ENCODE results near the gene NELL2.
"Not testable (repeated sequence)": the region's sequence is repeated elsewhere in the genome, so short reads cannot be mapped to it uniquely, and the experiment has no call there.

Gene NELL2

DNA sequence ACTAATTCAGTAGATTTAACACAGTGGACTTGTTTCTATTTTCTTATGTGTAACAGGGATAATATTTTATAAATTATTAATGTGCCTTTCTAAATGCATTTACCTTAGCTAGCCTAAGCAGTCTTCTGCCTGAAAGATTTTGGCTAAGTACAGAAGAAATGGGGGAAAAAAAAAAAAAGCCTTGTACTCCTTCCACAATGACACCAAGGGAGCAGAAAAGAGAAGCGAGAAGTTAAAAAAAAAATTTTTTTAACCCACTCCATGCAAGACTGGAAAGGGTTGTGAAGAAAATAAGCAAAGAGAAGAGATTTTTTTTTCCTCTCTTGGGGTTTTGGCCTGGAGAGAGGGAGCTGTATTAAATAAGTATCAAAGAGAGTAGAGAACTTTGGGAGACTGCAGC lies 28.7 kb downstream of the NELL2 start:
- no peak for DNase-seq

DNA sequence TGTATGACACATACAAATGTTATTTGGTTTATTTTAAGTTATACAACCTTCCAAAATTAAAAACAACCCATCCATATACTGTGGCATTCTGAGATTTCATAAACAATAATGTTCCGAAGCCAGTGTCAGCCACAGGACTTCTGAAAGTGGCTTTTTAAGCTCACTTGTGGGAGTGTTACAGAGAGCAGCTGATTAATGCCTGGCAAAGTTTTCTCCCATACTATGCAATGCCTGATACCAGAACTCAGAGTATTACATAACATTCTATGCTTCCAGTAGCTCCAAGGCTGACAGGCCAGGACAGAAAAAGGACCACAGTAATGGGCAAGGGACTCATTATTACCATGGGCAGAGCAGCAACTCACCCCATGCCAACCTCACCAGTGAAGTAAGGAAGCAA lies 29.3 kb downstream of the NELL2 start:
- no peak for DNase-seq

DNA sequence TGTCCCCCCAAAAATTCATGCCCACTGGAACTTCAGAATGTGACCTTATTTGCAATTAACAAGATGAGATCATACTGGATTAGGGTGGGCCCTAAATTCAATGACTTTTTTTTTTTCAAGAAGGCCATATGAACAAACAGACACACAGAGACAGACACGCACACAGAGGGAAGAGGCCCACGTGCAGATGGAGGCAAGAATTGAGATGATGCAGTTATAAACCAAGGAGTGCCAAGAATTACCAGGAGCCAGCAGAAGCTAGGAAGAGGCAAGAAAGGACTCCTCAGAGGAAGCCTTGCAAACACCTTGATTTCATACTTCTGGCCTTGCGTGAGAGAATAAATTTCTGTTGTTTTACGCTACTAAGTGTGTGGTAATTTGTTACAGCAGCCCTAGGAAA lies 33.4 kb downstream of the NELL2 start:
- DNase-seq: no peak

DNA sequence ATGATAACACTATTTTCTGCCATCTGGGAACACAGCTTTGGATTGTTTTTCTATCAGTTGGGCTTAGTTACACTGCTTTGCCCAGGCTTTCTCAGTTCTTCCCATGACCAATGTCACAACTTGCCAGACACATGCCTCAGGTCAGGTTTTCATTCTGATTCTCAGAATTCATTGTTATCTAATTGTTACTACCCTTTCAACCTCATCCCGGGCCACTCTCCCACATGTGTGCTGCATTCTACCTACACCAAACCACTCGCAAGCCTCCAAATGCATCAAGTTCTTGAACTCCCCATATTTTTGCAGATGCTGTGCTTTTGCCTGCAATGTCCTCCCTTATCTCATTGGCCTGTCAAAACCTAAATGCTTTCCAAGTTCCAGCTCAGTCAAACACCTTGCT lies 36.3 kb downstream of the NELL2 start:
- DNase-seq: no peak

DNA sequence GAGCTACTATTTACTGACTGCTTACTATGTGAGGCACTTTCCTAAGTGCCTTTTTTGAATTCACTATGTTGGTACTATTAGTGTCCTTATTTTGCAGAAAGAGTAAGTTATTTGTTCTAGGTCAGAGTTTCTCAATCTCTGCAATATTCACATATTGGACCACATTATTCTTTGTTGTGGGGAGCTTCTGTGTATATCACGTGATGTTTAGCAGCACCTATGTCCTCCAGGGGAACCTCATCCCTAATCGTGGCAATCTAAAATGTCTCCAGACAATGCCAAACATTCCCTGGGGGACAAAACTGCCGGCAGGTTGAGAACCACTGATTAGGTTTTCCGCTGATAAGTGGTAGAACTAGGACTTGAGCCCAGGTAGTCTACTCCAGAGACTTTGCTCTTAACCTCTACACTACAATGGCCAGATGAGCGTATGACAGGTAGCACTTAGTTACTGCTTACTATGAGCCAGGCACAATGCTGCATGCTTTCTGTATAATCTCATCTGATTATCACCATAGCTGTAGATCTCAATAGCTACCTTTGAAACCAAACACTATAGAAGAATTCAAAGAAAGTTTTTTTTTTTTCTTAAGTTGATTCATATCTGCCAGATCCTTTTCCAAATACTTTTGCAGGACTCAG lies 38.9 kb downstream of the NELL2 start:
- DNase-seq: no peak

DNA sequence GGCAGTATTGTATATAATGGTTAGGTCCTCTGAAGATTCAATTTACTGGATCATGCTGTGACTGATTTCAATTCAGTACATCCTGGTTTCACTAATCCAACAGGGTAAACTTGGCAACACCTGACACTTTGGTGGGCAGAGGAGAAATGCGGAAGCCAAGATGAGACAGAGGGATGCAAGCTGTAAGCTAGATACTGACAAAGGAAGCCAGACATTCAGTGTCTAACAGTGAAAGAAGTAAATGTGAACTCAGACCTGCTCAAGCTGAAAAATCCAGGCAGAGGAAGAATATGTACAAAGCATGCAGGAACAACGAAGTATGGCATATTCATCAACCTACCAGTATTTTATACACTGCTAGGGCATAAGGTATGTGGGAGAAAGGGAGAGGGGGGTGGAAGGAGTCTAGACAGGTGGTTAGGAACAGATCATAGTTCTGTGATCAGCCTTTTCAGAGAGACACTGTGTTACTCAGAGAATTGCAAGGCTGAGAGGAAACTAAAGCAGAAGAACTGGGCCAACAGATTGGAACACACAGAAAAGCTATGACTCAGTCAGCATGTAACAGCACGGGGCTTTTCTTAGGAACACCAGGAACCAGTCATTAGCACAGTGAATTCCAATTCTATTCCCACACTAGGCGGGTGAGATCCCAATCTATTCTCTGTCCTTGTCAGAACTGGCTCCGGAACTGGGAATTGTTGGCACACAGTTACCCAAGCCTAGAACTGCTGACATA lies 40.3 kb downstream of the NELL2 start:
- DNase-seq: no peak

DNA sequence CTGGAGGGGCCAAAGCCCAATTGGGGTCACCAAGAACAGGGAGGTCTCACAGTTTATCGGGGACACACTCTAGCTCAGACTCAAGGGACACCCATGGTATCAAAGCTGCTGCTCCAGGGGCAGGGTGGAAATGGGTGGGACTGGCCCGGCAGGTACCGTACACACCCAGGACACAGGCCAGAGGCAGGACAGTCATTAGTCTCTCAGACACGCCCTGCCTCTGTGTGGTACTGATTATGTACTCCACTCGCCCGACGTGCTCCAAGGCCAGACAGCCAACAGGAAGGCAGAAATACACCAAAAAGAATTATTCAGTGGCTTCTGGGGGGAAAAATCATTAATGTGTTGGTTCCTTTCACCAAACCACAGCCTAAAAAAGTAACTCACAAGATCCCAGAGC lies 41.1 kb downstream of the NELL2 start:
- DNase-seq: not testable (repeated sequence)

DNA sequence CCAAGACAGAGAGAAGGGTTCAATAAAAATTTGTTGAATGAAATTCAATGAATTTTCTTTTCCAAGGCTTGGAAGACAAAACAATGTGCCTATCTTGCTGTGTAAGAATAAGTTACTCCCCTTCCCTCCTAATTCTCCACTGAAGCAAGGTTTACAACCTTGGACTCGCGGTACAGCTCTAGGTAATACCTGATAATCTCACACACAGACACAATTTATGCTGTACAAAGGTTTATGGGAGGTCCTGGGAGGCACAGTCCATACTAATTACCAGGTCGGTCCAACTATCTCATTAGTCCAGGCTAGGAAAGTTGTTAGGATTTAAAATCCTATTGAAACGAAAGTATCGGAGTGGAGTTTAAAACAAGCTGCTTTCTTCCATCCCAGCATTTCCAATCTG lies 42.6 kb downstream of the NELL2 start:
- no peak for DNase-seq

DNA sequence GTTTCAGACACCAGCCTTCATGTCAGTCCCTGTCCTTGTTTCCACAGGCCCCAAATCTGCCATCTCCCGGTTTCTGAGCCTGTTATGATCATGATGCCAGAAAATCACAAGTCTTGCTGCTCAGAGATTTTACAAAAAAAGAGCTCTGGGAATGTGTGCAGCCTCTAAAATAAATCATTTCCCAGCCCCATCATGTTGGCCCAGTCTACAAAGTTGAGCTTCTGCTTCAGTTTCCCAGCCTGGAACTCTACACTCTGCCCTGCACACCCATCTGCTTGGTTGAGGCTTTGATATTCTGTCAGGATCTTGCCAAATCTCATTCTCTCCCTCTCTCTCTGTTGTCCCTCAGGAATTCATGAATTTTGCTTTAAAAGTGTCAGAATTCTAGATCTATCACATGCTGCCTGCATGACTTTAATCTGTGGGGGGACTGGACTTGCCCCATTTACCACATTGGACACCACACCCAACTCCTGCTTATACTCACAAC lies 45.5 kb downstream of the NELL2 start:
- no peak for DNase-seq

DNA sequence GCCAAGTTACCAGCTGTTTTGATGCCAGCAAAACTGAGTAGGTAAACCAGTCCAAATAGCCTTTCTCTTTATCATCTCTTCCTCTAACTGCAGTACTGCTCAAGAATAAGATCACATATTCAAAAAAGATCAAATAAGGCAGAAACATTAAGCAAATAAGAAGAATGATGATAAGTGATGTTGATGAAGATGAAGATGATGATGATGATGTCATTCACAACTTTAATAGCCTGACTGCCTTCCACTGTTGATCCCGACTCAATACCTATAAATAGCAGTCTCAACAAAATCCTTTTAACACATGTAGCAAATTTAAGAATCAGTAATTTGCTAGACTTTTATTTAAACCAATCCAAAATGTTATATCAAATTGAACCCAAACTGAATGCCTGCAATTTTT lies 47.1 kb downstream of the NELL2 start:
- DNase-seq: no peak

DNA sequence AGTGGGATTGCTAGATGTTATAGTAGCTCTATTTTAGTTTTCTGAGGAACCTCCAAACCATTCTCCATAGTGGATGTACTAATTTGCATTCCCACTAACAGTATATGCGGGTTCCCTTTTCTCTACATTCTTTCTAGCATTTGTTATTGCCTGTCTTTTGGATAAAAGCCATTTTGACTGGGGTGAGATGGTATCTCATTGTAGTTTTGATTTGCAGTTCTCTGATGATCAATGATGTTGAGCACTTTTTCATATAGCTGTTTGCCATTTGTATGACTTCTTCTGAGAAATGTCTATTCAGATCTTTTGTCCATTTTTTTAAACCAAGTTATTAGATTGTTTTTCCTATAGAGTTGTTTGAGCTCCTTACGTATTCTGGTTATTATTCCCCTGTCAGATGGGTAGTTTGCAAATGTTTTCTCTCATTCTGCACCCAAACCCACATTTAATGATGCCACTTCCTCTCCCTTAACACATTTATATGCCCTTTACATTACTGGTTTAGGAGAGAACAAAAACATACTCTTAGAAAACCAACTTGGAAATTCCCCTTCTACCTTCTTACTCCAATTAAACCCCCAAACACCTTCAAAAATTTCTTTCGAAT lies 48.2 kb downstream of the NELL2 start:
- no peak for DNase-seq

DNA sequence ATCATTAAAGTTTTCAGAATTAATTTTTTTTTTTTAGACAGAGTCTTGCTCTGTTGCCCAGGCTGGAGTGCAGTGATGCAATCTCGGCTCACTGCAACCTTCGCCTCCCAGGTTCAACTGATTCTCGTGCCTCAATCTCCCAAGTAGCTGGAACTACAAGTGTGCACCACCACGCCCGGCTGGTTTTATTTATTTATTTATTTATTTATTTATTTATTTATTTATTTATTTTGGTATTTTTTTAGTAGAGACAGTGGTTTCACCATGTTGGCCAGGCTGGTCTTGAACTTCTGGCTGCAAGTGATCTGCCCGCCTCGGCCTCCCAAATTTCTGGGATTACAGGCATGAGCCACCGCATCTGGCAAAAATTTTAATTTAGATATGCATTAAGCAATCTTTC lies 54.4 kb downstream of the NELL2 start:
- DNase-seq: not testable (repeated sequence)

DNA sequence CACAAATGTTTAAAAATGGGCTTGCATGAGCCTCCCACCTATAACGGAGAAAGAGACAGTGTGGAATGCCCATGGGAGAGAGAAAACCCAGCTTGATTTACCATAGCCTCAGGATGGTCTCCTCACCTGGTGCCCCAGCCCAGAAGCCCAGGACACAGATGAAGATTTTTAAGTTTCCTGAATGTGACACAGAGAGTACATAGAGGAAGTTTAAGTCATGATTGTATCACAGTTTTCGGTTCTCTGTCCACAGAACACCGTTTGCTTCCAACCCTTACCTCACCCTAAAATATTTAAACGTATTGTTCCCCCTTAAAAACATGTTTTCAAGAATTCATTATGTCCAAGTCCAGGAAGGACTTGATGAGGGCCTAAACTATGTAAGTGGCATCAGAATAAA lies 56.2 kb downstream of the NELL2 start:
- DNase-seq: no peak

DNA sequence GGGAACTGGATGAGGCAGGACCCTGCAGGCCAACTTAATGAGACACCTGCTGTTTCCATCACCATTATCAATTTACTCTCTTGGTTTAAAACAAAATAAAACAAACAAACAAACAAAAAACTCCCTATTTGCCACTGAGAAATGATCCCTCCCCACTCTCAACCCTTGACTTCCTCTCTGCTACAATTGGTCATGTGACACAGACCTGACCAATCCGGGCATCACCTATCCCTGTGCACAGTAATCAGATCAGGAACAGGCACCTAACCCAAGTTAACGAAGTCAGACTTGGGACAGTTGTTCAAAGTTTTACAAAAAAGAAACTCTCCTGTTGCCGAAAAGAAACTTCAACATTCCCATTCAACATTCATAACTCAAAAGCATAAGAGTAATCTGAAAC lies 58.4 kb downstream of the NELL2 start:
- peak; percentile 1 for DNase-seq

DNA sequence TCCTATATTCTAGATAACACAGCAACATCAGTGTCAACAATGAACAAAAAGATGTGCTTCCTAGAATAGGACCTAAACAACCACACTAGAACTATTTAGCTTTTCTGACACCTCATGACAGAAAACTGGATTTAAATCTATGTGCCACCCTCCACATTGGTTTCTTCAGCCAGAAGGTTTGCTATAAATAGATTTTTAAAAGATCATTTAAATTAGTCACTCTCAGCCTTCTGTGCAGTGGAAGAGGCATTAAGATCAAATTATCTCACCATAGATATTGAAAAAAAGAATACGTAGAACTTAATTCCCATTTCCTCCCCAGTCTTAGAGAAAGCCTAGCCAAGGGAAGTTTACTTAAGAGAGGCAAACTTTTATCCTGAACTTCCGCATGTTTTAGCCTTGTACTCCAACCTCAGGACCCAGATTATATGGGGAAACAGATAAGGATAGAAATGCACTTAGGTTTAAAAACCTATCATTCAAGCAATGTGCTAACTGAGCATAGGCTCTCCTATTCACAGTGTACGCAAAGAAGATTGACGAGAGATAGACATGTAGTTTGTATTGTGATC lies 59.6 kb downstream of the NELL2 start:
- no peak for DNase-seq

DNA sequence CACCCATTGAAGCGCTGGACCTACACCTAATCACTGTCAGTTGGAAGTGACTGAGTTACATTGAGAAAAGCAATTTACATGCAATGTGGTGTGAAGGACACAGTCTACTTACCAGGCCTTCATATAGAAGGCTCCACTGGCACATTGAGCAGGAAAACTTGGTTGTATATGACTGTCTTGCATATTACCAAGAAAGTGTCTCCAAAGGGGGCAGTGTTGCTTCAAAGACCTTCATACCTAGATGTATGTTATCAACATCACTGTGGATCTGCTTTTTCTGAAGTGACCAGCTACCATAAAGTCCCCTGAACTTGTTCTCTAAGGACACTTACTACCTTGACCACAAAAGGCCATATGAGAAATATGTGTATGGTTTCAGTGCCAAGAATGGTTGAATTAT lies 64.1 kb downstream of the NELL2 start:
- no peak for DNase-seq

DNA sequence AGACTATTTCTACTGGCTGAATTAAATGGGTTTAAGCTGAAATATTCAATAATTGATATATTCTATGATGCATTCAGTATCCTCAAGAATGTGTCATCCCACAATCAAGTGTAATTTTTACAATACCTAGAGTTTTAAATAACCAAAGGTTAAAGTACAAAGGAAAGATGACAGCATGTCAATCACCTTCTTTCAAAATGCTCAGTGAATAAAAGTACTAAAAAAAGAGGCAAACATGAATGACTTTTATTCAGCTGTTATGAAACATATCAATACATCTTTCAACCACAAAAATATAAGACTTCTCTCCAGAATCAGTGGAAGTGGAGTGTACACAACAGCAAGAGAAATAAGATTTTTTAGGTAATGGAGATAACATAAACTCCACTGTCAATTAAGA lies 72.0 kb downstream of the NELL2 start:
- no peak for DNase-seq

DNA sequence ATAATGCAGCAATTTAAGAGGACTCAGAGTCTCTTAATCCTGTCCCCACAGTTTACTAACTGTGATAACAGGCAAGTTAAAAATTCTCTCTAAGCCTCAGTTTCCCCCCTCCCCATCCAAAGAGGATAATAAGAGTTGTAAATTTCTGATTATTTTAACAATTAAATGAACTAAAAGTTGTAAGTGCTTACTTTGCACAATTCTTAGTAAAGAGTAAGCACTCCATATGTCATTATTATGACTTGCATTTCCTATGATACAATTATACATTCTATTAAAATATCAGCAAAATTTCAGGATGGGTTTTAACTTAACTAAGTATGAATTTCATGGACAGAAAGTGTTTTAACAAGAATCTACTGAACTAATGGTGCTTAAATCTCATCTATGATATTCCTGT lies 80.1 kb downstream of the NELL2 start:
- DNase-seq: no peak

DNA sequence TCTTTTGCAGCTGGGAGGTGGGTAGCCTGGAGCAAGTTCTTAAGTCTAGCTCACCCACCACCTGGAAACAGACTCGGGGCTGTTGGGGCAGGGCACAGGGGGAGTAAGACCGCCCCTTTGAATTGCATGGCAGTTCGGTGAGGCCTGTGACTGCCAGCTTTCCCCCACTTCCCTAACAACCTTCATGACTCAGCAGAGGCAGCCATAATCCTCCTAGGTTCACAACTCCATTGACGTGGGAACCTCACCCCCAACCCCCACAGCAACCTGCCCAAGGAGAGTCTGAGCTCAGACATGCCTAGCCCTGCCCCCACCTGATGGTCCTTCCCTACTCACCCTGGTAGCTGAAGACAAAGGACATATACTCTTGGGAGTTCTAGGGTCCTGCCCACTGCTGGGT lies 87.4 kb downstream of the NELL2 start:
- DNase-seq: no peak

DNA sequence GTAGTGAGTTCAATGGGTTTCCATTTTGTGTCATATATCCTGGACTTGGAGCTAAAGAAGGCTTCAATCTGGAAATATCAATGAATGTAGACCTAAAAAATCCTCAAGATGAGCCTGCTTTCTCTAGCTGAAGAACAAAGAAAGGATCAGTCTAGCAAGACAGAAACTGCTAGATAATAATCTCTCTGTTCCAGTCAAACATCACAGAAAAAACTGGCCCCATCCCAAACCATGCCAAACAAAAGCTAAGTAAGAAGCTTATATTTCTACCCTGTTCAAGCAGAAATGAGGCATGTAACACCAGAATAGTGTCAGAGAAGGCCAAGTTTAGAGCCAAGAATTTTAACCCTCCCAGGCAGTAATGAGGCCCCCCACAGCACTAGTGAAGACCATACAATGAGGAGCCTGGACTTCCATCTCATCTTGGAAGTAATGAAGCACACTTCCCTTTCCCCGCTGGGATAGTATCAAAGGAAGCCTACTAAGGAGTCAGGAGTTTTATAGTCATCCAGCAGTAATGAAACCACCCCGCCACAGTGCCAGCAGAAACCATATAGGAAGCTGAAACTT lies 95.8 kb downstream of the NELL2 start:
- DNase-seq: no peak

DNA sequence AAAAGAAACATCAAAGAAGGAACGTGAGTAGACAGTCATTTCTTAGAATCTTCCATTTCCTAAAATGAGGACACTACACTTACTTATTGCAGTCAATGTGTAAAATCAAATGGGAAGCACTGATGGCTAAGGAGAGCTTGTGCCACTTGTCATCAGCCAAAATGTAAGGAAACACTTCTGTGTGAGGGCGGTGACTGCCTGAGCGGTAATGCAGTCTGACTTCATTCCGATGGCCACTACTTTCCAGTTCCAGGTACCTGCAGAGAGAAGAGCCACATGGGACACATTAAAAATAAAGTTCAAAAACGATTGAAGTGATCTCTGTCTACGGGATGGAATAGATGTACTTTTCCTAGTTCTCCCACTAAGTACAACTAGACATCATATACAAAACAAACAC lies 96.3 kb downstream of the NELL2 start:
- DNase-seq: no peak

DNA sequence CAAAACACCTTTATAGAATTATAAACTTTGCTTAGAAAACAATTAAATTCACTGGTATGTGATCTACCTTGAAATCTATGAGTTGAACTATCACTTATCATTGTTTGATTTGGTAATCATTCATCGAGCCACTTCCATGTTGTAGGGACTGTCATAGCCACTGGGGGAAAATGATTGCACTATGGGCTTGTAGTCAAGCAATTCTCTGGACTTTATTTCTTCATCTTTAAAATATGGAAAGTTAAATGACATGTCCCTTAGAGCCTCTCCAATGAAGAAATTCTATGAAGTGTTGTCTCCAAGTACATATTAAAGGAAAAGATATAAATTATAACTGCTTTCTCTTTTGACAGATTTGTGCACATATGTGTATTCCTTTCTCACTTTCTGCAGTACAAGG lies 97.3 kb downstream of the NELL2 start:
- DNase-seq: no peak

DNA sequence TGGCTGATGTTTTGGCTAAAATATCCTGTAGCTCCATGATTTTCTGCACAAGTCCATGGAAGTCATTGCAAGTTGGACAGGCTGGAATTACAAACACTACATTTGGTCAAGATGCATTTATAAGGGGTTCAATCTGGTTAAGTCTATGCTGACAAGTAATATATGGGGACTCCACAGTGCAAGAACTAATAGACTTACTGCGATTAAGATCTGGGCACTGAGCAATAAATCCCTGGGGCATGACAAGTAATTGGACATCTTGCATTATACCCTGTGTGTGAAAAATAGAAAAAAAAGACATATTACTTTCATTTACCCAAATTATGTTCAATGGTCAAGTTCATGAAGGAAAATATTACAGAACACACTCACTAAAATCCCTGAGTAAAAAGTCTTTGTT lies 99.1 kb downstream of the NELL2 start:
- no peak for DNase-seq

DNA sequence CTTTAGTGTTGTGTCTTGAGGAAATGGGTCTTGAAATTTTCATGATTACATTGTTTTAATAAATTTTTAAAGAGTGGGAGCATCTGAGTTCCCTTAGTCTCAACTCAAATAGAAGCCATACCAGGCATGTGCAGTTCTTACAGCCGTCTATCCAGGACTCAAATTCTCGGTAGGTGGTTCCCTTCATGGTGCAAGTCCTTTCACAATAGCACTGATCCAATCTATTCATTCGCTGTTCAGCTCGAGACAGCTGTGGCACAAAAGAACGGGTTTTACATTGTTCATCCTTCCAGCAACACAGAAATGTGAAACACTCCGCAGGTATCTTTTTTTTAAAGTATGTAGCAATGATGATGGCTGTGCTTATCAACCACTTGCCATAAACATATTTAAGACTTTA lies 100.2 kb downstream of the NELL2 start:
- no peak for DNase-seq

All from EL (cell line).